Neural cell (in vitro differentiated cells): Measurements from ENCODE around the gene TRAF3.

Experiments
- CTCF ChIP-seq: fragments of 450-650 bp; IDR thresholded peaks from 2 replicates; pipeline ENCODE4 v1.5.1; 2014; ENCODE audit warnings: antibody characterized with exemption, mild to moderate bottlenecking, moderate library complexity; ENCODE audit not compliant: poor library complexity, severe bottlenecking
- EP300 ChIP-seq: fragments of 450-650 bp; conservative IDR thresholded peaks from 2 replicates; pipeline ENCODE4 v1.6.1; 2014; ENCODE audit warnings: antibody characterized with exemption, mild to moderate bottlenecking, moderate library complexity; ENCODE audit not compliant: poor library complexity, severe bottlenecking
- EZH2 ChIP-seq: fragments of 200-600, 300-800 bp; shearing (Covaris generic), sonication (generic); IDR thresholded peaks from 2 replicates; pipeline ENCODE4 v1.6.1; 2014; ENCODE audit warnings: antibody characterized with exemption, low read length, borderline replicate concordance, mild to moderate bottlenecking; ENCODE audit not compliant: insufficient read depth, poor library complexity, severe bottlenecking
- MXI1 ChIP-seq: fragments of 450-650 bp; conservative IDR thresholded peaks from 2 replicates; pipeline ENCODE4 v1.6.1; 2014; ENCODE audit warnings: antibody characterized with exemption, mild to moderate bottlenecking; ENCODE audit not compliant: poor library complexity, severe bottlenecking
- POLR2AphosphoS5 ChIP-seq: IDR thresholded peaks from 2 replicates; pipeline ENCODE4 v1.6.1; 2012
- RAD21 ChIP-seq: fragments of 450-650 bp; conservative IDR thresholded peaks from 2 replicates; pipeline ENCODE4 v1.6.1; 2014; ENCODE audit warnings: antibody characterized with exemption, mild to moderate bottlenecking, moderate library complexity
- SMC3 ChIP-seq: fragments of 450-650 bp; conservative IDR thresholded peaks from 2 replicates; pipeline ENCODE4 v1.6.1; 2014; ENCODE audit warnings: antibody characterized with exemption, mild to moderate bottlenecking, moderate library complexity; ENCODE audit not compliant: poor library complexity
- TF ChIP-seq, protein P1 (sequence below): IDR thresholded peaks from 2 replicates; pipeline ENCODE4 v1.6.1; 2012; ENCODE audit warnings: borderline replicate concordance

- TF ChIP-seq EP300 (no peak), CTCF (no peak), POLR2AphosphoS5 (no peak), EZH2 (no peak), RAD21 (no peak), SMC3 (no peak), MXI1 (no peak)
- TF ChIP-seq, protein P1, sequence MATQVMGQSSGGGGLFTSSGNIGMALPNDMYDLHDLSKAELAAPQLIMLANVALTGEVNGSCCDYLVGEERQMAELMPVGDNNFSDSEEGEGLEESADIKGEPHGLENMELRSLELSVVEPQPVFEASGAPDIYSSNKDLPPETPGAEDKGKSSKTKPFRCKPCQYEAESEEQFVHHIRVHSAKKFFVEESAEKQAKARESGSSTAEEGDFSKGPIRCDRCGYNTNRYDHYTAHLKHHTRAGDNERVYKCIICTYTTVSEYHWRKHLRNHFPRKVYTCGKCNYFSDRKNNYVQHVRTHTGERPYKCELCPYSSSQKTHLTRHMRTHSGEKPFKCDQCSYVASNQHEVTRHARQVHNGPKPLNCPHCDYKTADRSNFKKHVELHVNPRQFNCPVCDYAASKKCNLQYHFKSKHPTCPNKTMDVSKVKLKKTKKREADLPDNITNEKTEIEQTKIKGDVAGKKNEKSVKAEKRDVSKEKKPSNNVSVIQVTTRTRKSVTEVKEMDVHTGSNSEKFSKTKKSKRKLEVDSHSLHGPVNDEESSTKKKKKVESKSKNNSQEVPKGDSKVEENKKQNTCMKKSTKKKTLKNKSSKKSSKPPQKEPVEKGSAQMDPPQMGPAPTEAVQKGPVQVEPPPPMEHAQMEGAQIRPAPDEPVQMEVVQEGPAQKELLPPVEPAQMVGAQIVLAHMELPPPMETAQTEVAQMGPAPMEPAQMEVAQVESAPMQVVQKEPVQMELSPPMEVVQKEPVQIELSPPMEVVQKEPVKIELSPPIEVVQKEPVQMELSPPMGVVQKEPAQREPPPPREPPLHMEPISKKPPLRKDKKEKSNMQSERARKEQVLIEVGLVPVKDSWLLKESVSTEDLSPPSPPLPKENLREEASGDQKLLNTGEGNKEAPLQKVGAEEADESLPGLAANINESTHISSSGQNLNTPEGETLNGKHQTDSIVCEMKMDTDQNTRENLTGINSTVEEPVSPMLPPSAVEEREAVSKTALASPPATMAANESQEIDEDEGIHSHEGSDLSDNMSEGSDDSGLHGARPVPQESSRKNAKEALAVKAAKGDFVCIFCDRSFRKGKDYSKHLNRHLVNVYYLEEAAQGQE: no peak
Measured at GRCh38 chr14:102902523-102903247, 125.4 kb downstream of the TRAF3 start.
